Stimulated activated CD8-positive, alpha-beta memory T cell treated with anti-CD3 and anti-CD28 coated beads, Interleukin-15, amount 100 ng/mL, for 1 hour (primary cell): ENCODE data around the gene FRYL.
"Not testable (repeated sequence)": the region's sequence is repeated elsewhere in the genome, so short reads cannot be mapped to it uniquely, and the experiment has no call there.

ENCODE experiments used
- DNase-seq: peaks from one replicate; pipeline ENCODE4 v3.0.0-alpha.2; 2020; ENCODE audit warnings: low read depth

Gene FRYL

GRCh38 chr4:48484494-48485168, 295.4 kb downstream of the FRYL start:
- no peak for DNase-seq

DNA sequence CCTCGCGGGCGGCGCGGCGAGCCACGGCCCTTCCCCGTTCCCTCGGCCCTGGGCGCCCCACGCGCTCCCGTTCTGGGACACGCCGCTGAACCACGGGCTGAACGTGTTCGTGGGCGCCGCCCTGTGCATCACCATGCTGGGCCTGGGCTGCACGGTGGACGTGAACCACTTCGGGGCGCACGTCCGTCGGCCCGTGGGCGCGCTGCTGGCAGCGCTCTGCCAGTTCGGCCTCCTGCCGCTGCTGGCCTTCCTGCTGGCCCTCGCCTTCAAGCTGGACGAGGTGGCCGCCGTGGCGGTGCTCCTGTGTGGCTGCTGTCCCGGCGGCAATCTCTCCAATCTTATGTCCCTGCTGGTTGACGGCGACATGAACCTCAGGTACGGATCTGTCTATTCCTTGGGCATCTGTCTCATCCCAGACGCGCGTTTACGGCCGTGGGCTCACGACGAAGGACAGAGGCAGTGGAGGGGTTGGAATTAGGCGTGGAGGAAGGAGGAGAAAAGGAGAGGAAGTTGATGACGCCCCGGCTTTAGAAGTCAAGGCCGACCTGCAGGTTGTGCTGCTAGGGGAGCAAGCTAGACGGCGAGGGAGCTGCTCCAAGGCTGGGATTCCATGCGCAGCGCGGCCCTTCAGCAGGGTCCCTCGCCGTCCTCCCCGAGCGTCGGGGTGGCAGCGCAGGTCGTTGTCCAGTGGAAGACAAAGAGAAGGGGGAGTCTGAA, 296.1 kb downstream of the FRYL start:
- no peak for DNase-seq

- DNase-seq, result no peak
Measured at GRCh38 chr4:48483006-48483776, 296.9 kb downstream of the FRYL start, which contains the start of gene SLC10A4. TSS of gene SLC10A4 (plus strand) at chr4:48483343. CDS start at chr4:48483562, 219 bp downstream.

DNA sequence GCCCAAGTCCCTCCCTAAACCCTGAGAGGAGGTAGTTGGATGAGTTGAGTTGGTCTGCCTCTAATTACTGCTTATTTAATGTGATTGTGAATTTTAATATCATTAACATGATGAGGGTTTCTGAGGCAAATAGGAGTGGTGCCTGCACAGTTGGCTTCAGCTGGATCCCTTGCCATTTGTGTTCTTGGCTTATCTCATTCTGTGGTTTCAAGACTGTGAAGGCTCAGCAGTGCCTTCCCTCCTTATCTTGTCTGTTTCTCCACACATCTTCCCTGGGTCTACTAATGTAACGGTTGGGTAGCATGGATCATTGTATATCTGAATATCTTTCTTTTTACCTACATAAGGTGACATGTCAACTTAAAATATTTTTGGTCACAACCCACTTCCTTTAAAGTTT, 298.5 kb downstream of the FRYL start:
- DNase-seq, result no peak

- DNase-seq, result no peak
Measured at GRCh38 chr4:48478273-48478672, 301.8 kb downstream of the FRYL start.

- no peak for DNase-seq
Measured at GRCh38 chr4:48475770-48476169, 304.3 kb downstream of the FRYL start.

GRCh38 chr4:48472794-48473193, 307.3 kb downstream of the FRYL start:
- DNase-seq, result no peak

DNA sequence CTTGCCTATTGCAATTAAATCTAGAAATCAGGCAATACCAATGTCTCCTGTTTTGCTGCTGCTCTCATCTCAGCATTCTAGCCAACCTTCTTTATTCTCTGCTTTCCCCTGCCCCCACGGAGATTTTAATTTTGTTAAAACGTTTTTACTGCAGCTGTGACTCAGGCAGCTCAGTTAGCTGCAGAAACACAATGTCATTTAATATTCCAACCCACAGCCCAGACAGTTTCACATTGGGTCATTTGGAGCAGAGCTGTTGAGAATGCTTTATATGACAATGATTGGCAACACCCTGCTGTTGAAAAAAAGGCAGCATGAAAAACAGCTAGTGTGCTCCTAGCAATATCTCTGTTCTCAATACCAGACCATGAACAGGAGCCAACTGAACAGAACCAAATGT, 309.5 kb downstream of the FRYL start:
- DNase-seq, result no peak

DNA sequence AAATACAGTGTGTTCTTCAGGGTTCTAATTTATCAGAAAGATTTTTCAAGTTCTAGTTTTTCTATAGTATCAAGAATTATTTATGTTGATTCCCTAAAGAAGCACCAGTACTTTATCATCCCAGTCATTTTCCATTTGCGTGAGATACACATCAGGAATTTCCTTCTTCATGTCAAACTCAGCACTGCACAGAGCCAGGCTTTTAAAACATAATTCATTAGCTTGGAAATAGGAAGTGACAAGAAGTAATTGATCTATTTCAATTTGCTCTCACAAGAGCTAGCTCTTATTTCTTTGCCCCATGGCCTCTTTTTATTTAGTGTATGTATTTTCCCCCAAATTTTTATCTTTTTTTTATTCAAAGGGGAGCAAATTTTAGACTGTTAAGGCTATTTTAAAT, 309.9 kb downstream of the FRYL start:
- no peak for DNase-seq

GRCh38 chr4:48467891-48468290, 312.2 kb downstream of the FRYL start:
- no peak for DNase-seq

GRCh38 chr4:48467442-48467841, 312.6 kb downstream of the FRYL start:
- no peak for DNase-seq

DNA sequence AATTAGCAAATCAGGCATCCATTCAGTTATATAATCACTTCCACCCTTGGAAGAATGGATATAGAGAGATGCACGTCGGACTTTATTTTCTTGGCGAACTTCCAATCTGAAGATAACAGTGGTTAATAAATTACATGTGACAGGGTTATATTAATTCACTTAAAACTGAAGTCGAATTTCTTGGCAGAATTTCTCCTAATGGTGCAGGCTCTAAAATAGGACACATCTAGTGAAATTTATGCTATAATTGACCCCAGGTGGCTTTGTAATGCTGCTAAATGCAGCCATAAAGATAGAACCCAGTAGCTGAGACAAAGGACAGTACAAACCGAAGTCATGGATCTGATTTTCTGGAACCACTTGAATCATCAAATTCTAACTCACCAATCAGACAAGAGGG, 317.7 kb downstream of the FRYL start:
- no peak for DNase-seq

DNA sequence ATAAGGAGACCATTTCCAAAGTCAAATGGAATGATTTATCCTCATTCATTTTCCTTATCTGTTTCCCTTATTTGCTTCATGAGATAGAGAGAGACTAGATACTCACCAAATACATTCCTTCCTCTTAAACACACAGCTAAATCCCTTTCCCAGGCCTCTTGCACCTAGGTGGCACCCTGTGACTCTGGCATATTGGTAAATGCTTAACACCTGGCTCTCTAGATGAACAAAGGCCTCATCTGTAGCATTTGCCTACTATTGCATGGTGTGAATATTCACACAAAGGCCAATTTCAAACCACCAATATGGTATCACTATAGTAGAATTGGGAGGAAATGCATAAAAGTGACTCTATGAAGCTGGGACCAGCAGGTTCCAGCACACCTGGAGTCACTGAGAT, 319.1 kb downstream of the FRYL start:
- DNase-seq, result no peak

DNA sequence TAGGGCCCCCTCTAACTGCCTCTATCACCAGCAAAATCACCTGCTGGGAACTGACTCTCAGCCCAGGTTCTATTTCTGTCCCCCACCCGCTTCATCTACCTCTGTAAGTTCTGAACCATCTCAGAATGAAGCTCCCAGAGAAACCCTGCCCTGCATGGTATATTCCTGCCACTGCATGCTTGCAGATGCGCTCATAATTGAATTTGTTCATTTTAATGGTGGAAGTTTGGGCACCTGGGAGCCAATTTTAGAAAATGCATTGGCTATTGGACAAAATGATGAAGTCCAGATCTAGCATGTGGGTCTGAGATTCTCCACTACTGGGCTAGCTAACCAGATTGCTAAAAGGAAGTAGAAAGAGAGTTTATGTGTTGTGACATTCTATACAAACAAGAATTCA, 325.5 kb downstream of the FRYL start:
- DNase-seq, result no peak

- not testable (repeated sequence) for DNase-seq
Measured at GRCh38 chr4:48451656-48452055, 328.4 kb downstream of the FRYL start.

- no peak for DNase-seq
Measured at GRCh38 chr4:48450740-48451139, 329.3 kb downstream of the FRYL start.

GRCh38 chr4:48449151-48449550, 330.9 kb downstream of the FRYL start:
- DNase-seq, result no peak
